Activated CD8-positive, alpha-beta memory T cell treated with anti-CD3 and anti-CD28 coated beads, Interleukin-2, amount 10 ng/mL, durations not matched to agents 7 days and 5 days (primary cell): ENCODE results near the gene ARTN. TPM values are rescaled to one million over a fixed set of nuclear protein-coding genes. Genes with fewer than 3 reads are reported as not detected.
A peak's percentile ranks its signal among the peaks of the same experiment; 100 is the strongest.

Source experiments
- ATAC-seq: fragments of 150-1000 bp; cut with Tn5 transposase; one replicate; pipeline ENCODE4 v1.10.0; 2021; ENCODE audit warnings: moderate library complexity
- CTCF ChIA-PET: fragments of 350-600 bp; sonication (Branson Sonifier 250); formaldehyde crosslinking; loops from one replicate; lab custom pipeline; 2021; ENCODE audit warnings: antibody characterized with exemption; lab: Charles Lee
- DNase-seq: peaks from one replicate; pipeline ENCODE4 v3.0.0-alpha.2; 2020
- H3K27ac Mint-ChIP-seq: one replicate; pipeline ENCODE4 v1.8.0; 2021; ENCODE audit warnings: mild to moderate bottlenecking, mixed read lengths
- H3K27me3 Mint-ChIP-seq: one replicate; pipeline ENCODE4 v1.8.0; 2021; ENCODE audit warnings: mixed read lengths
- H3K36me3 Mint-ChIP-seq: one replicate; pipeline ENCODE4 v1.8.0; 2021; ENCODE audit warnings: mild to moderate bottlenecking, mixed read lengths
- H3K4me1 Mint-ChIP-seq: one replicate; pipeline ENCODE4 v1.8.0; 2021; ENCODE audit warnings: mixed read lengths
- H3K4me3 Mint-ChIP-seq: one replicate; pipeline ENCODE4 v1.8.0; 2021; ENCODE audit warnings: mild to moderate bottlenecking, moderate library complexity, mixed read lengths
- H3K9me3 Mint-ChIP-seq: one replicate; pipeline ENCODE4 v1.8.0; 2022; ENCODE audit warnings: low read depth, mixed read lengths
- total RNA-seq, 2 experiments: library from RNA; stranded (reverse); gene quantifications; one replicate each; pipeline ENCODE4 v1.2.3, GENCODE V29; 2021

Gene ARTN
- total RNA-seq, 2 experiments from 2014 or later = not detected

GRCh38 chr1:43932786-43933385 is 715 bp upstream of the ARTN start:
- Mint-ChIP-seq H3K9me3 (no peaks in the 10 kb centered on the region), H3K27ac (no peak overlapping the region), H3K27me3 (peaks cover 24% of the 10 kb centered on the region), H3K4me1 (peaks cover 4% of the 10 kb centered on the region), H3K36me3 (peaks cover 2% of the 10 kb centered on the region), H3K4me3 (no peak overlapping the region)
- no peak for ATAC-seq
- CTCF ChIA-PET = interaction anchor here (0.9 to 7.2 kb wide), 5 partner anchors 13 to 408 kb away, joined by 3 to 202 read pairs (median 11); partner anchors contain the start of gene IPO13
- no peak for DNase-seq

- Mint-ChIP-seq H3K4me3 (no peak overlapping the region), H3K36me3 (peaks cover 2% of the 10 kb centered on the region), H3K4me1 (peaks cover 4% of the 10 kb centered on the region), H3K27me3 (peaks cover 24% of the 10 kb centered on the region), H3K27ac (peak overlapping the region; percentile 20), H3K9me3 (no peaks in the 10 kb centered on the region)
- CTCF ChIA-PET = interaction anchor here (0.6 to 7.2 kb wide), 81 partner anchors 9 to 736 kb away, joined by 3 to 202 read pairs (median 4); partner anchors contain the start of genes ATP6V0B, IPO13, KDM4A and PTPRF
- ATAC-seq (peak; percentile 62), DNase-seq (peak; percentile 72)
Measured at GRCh38 chr1:43934101-43934985, 742 bp downstream of the ARTN start.

- ATAC-seq (no peak), DNase-seq (no peak)
- H3K36me3 Mint-ChIP-seq = peaks cover 2% of the 10 kb centered on the region
- H3K27me3 Mint-ChIP-seq = peaks cover 24% of the 10 kb centered on the region
- no peak overlapping the region for H3K27ac Mint-ChIP-seq
- no peaks in the 10 kb centered on the region for H3K9me3 Mint-ChIP-seq
- CTCF ChIA-PET = interaction anchor here (0.6 to 7.2 kb wide), 76 partner anchors 9 to 737 kb away, joined by 3 to 202 read pairs (median 4); partner anchors contain the start of genes ATP6V0B, IPO13, KDM4A and PTPRF
- H3K4me1 Mint-ChIP-seq = peaks cover 4% of the 10 kb centered on the region
- H3K4me3 Mint-ChIP-seq = no peak overlapping the region
Measured at GRCh38 chr1:43934986-43935324, 1.4 kb downstream of the ARTN start.

GRCh38 chr1:43935711-43936427 is 2.3 kb downstream of the ARTN start:
- DNase-seq (no peak), ATAC-seq (no peak)
- Mint-ChIP-seq H3K27ac (no peak overlapping the region), H3K36me3 (peaks cover 3% of the 10 kb centered on the region), H3K9me3 (no peaks in the 10 kb centered on the region), H3K4me1 (peaks cover 4% of the 10 kb centered on the region), H3K27me3 (peaks cover 24% of the 10 kb centered on the region), H3K4me3 (no peak overlapping the region)
- CTCF ChIA-PET = interaction anchor here (0.6 to 7.2 kb wide), 35 partner anchors 11 to 410 kb away, joined by 3 to 202 read pairs (median 7); partner anchors contain the start of genes ATP6V0B, DPH2, IPO13 and PTPRF

- peaks cover 4% of the 10 kb centered on the region for H3K4me1 Mint-ChIP-seq
- no peak overlapping the region for H3K4me3 Mint-ChIP-seq
- no peak overlapping the region for H3K27ac Mint-ChIP-seq
- H3K27me3 Mint-ChIP-seq = peaks cover 24% of the 10 kb centered on the region
- H3K36me3 Mint-ChIP-seq = peaks cover 3% of the 10 kb centered on the region
- H3K9me3 Mint-ChIP-seq = no peaks in the 10 kb centered on the region
- DNase-seq (no peak), ATAC-seq (peak; percentile 58)
- CTCF ChIA-PET = interaction anchor here (0.6 to 7.2 kb wide), 7 partner anchors 10 to 223 kb away, joined by 3 to 202 read pairs (median 4); partner anchors contain the start of genes DPH2 and IPO13
Measured at GRCh38 chr1:43936431-43937151, 3.0 kb downstream of the ARTN start.

- Mint-ChIP-seq H3K36me3 (peaks cover 3% of the 10 kb centered on the region), H3K9me3 (no peaks in the 10 kb centered on the region), H3K27me3 (peaks cover 24% of the 10 kb centered on the region), H3K4me3 (no peak overlapping the region), H3K27ac (no peak overlapping the region), H3K4me1 (peaks cover 4% of the 10 kb centered on the region)
- ATAC-seq (no peak), DNase-seq (no peak)
- CTCF ChIA-PET = interaction anchor here (0.8 to 7.2 kb wide), 4 partner anchors 9 to 173 kb away, joined by 3 to 202 read pairs (median 64); partner anchors contain the start of genes DPH2 and IPO13
Measured at GRCh38 chr1:43937179-43937865, 3.7 kb downstream of the ARTN start.

- Mint-ChIP-seq H3K9me3 (no peaks in the 10 kb centered on the region), H3K27ac (no peak overlapping the region), H3K4me1 (peaks cover 9% of the 10 kb centered on the region), H3K27me3 (peaks cover 15% of the 10 kb centered on the region), H3K4me3 (no peak overlapping the region), H3K36me3 (peaks cover 3% of the 10 kb centered on the region)
- DNase-seq = no peak
- ATAC-seq = no peak
- CTCF ChIA-PET = interaction anchor here (1.0 to 7.2 kb wide), 3 partner anchors 8 to 175 kb away, joined by 3 to 123 read pairs (median 16); partner anchors contain the start of gene IPO13
Measured at GRCh38 chr1:43938383-43938782, 4.8 kb downstream of the ARTN start.

- CTCF ChIA-PET = interaction anchor here (1.0 to 7.2 kb wide), 4 partner anchors 8 to 409 kb away, joined by 3 to 123 read pairs (median 10); partner anchors contain the start of gene IPO13
- no peak overlapping the region for H3K27ac Mint-ChIP-seq
Measured at GRCh38 chr1:43938892-43939587, 5.4 kb downstream of the ARTN start.

GRCh38 chr1:43942411-43942810 is 8.8 kb downstream of the ARTN start:
- Mint-ChIP-seq H3K36me3 (peaks cover 7% of the 10 kb centered on the region), H3K27ac (no peak overlapping the region), H3K27me3 (no peaks in the 10 kb centered on the region), H3K4me1 (peaks cover 21% of the 10 kb centered on the region), H3K4me3 (no peak overlapping the region), H3K9me3 (no peaks in the 10 kb centered on the region)
- no peak for DNase-seq
- CTCF ChIA-PET = interaction anchor here (1.6 to 9.4 kb wide), 2 partner anchors 7 to 12 kb away, joined by 5 to 123 read pairs; partner anchors contain the start of gene ARTN
- no peak for ATAC-seq

More at GRCh38 chr1:43938892-43939587, 5.4 kb downstream of the ARTN start:
- peaks cover 12% of the 10 kb centered on the region for H3K27me3 Mint-ChIP-seq
- ATAC-seq (no peak), DNase-seq (no peak)
- peaks cover 6% of the 10 kb centered on the region for H3K4me1 Mint-ChIP-seq
- H3K4me3 Mint-ChIP-seq = no peak overlapping the region
- H3K9me3 Mint-ChIP-seq = no peaks in the 10 kb centered on the region
- H3K36me3 Mint-ChIP-seq = peaks cover 3% of the 10 kb centered on the region

- no peaks in the 10 kb centered on the region for H3K9me3 Mint-ChIP-seq
- H3K4me1 Mint-ChIP-seq = peaks cover 35% of the 10 kb centered on the region
- no peaks in the 10 kb centered on the region for H3K27me3 Mint-ChIP-seq
- H3K27ac Mint-ChIP-seq = peak overlapping the region; percentile 62
- H3K36me3 Mint-ChIP-seq = peaks cover 7% of the 10 kb centered on the region
- CTCF ChIA-PET = interaction anchor here (1.3 to 9.4 kb wide), 5 partner anchors 10 to 291 kb away, joined by 6 to 123 read pairs (median 26); partner anchors contain the start of genes ARTN and DPH2
- peak overlapping the region; percentile 92 for H3K4me3 Mint-ChIP-seq
- no peak for DNase-seq
- no peak for ATAC-seq
Measured at GRCh38 chr1:43944860-43945259, 11.3 kb downstream of the ARTN start.

- Mint-ChIP-seq H3K36me3 (peaks cover 10% of the 10 kb centered on the region), H3K4me3 (peak overlapping the region; percentile 92), H3K9me3 (no peaks in the 10 kb centered on the region), H3K27me3 (no peaks in the 10 kb centered on the region), H3K27ac (peak overlapping the region; percentile 91), H3K4me1 (peaks cover 35% of the 10 kb centered on the region)
- no peak for ATAC-seq
- no peak for DNase-seq
- CTCF ChIA-PET = interaction anchor here (0.6 to 9.4 kb wide), 12 partner anchors 10 to 492 kb away, joined by 3 to 123 read pairs (median 6); partner anchors contain the start of genes ARTN, DPH2, HYI and KDM4A
Measured at GRCh38 chr1:43945674-43946235, 12.2 kb downstream of the ARTN start.
